Neuronal stem cell (in vitro differentiated cells): Measurements from ENCODE around the gene PKD1.
"Not testable (repeated sequence)": the region's sequence is repeated elsewhere in the genome, so short reads cannot be mapped to it uniquely, and the experiment has no call there.

Experiments used
- DNase-seq: peaks from one replicate; pipeline ENCODE4 v3.0.0-alpha.2; 2013; ENCODE audit warnings: low spot score
- H2AFZ ChIP-seq: one replicate; pipeline ENCODE4 v1.6.1; 2013; ENCODE audit warnings: mild to moderate bottlenecking, low read length, inconsistent platforms
- H2AK5ac ChIP-seq: 2 replicates; pipeline ENCODE4 v1.6.1; 2013; ENCODE audit warnings: low read depth, mild to moderate bottlenecking, inconsistent platforms, low read length, moderate library complexity, mixed read lengths
- H2BK120ac ChIP-seq: 2 replicates; pipeline ENCODE4 v1.6.1; 2013; ENCODE audit warnings: low read depth, mild to moderate bottlenecking, inconsistent platforms, low read length, moderate library complexity, mixed read lengths
- H2BK12ac ChIP-seq: one replicate; pipeline ENCODE4 v1.6.1; 2013; ENCODE audit warnings: low read length, inconsistent platforms
- H2BK15ac ChIP-seq: 2 replicates; pipeline ENCODE4 v1.6.1; 2013; ENCODE audit warnings: mild to moderate bottlenecking, low read length, inconsistent platforms, mixed read lengths
- H2BK5ac ChIP-seq: one replicate; pipeline ENCODE4 v1.6.1; 2013; ENCODE audit warnings: inconsistent platforms, mild to moderate bottlenecking, low read length, moderate library complexity
- H3K14ac ChIP-seq: one replicate; pipeline ENCODE4 v1.6.1; 2013; ENCODE audit warnings: low read length, inconsistent platforms
- H3K18ac ChIP-seq: 2 replicates; pipeline ENCODE4 v1.6.1; 2013; ENCODE audit warnings: low read length, inconsistent platforms
- H3K23ac ChIP-seq: 2 replicates; pipeline ENCODE4 v1.6.1; 2013; ENCODE audit warnings: low read depth, mild to moderate bottlenecking, mixed read lengths, low read length, inconsistent platforms; ENCODE audit not compliant: poor library complexity
- H3K27ac ChIP-seq: replicated peaks from 3 replicates; pipeline ENCODE4 v1.5.1; 2013; ENCODE audit warnings: low read length, inconsistent platforms
- H3K27me3 ChIP-seq, 3 experiments: 2 replicates each; pipeline ENCODE4 v1.6.1; 2013; ENCODE audit warnings: low read length in 3 of 3, mild to moderate bottlenecking in 2 of 3, inconsistent platforms in 1 of 3, low read depth in 1 of 3, mixed read lengths in 1 of 3, moderate library complexity in 1 of 3; ENCODE audit not compliant: control insufficient read depth in 3 of 3, insufficient read depth in 3 of 3
- H3K36me3 ChIP-seq, 2 donors: replicated peaks in 1 of 2; 2 replicates each; pipeline ENCODE4 v1.6.1; 2013; ENCODE audit warnings: low read length in 2 of 2; ENCODE audit not compliant: control insufficient read depth in 2 of 2, insufficient read depth in 2 of 2
- H3K4ac ChIP-seq: 2 replicates; pipeline ENCODE4 v1.6.1; 2013; ENCODE audit warnings: inconsistent platforms, mild to moderate bottlenecking, low read length, moderate library complexity
- H3K4me1 ChIP-seq, 2 donors: 1 replicate in 1 of 2; 2 replicates in 1 of 2; pipeline ENCODE4 v1.6.1; 2013; ENCODE audit warnings: low read length in 2 of 2, low read depth in 1 of 2; ENCODE audit not compliant: control insufficient read depth in 2 of 2, insufficient read depth in 1 of 2
- H3K4me2 ChIP-seq: one replicate; pipeline ENCODE4 v1.6.1; 2013; ENCODE audit warnings: mild to moderate bottlenecking, low read length, inconsistent platforms; ENCODE audit not compliant: insufficient read depth, poor library complexity, severe bottlenecking
- H3K4me3 ChIP-seq, 2 donors: 2 replicates each; pipeline ENCODE4 v1.5.1; 2013; ENCODE audit warnings: low read length in 2 of 2, mild to moderate bottlenecking in 2 of 2, inconsistent platforms in 1 of 2, moderate library complexity in 1 of 2
- H3K79me1 ChIP-seq: one replicate; pipeline ENCODE4 v1.6.1; 2013; ENCODE audit warnings: low read depth, mild to moderate bottlenecking, inconsistent platforms, low read length, moderate library complexity
- H3K9ac ChIP-seq: one replicate; pipeline ENCODE4 v1.6.1; 2013; ENCODE audit warnings: mild to moderate bottlenecking, low read depth, low read length, inconsistent platforms; ENCODE audit not compliant: poor library complexity
- H3K9me3 ChIP-seq, 2 donors: replicated peaks in 1 of 2; 2 replicates each; pipeline versions ENCODE3 to v1.6.1; 2013; ENCODE audit warnings: low read length in 2 of 2, mild to moderate bottlenecking in 2 of 2, inconsistent platforms in 1 of 2, low read depth in 1 of 2, mixed read lengths in 1 of 2, moderate library complexity in 1 of 2; ENCODE audit not compliant: control insufficient read depth in 2 of 2, insufficient read depth in 1 of 2
- H4K8ac ChIP-seq: one replicate; pipeline ENCODE4 v1.6.1; 2013; ENCODE audit warnings: low read depth, mild to moderate bottlenecking, inconsistent platforms, low read length, moderate library complexity
- H4K91ac ChIP-seq: one replicate; pipeline ENCODE4 v1.6.1; 2013; ENCODE audit warnings: low read length, low read depth, mild to moderate bottlenecking, inconsistent platforms; ENCODE audit not compliant: poor library complexity
- WGBS, 2 donors: extraction: QIAGEN DNeasy Blood & Tissue Kit; methylation state at CpG; one replicate each; pipeline ENCODE4 v1.1.7; 2013; ENCODE audit warnings: missing lambda C conversion rate in 2 of 2, mixed read lengths in 1 of 2; ENCODE audit not compliant: insufficient read length in 2 of 2, insufficient replicate concordance in 1 of 2; ENCODE audit errors: extremely low coverage in 2 of 2; 5-methylcytosine and 5-hydroxymethylcytosine counted together

Gene PKD1

DNA sequence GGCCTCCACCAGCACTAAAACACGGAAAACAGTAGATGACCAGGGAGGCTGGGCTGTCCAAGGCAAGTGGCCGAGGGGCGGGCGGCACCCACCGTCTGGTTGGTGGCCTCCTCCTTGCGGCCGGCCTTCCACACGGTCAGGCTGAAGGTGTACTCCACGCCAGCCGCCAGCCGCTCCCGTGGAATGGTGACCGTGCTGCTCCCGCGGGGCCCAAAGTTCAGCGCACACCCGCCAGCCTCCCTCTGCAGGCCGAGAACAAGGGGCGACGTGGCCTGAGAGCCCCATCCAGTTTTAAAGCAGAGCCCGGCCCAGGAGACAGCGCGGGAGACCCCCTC lies 27.9 kb downstream of the PKD1 start:
- H2AFZ ChIP-seq, H3K27me3 ChIP-seq, H2BK12ac ChIP-seq, H3K27ac ChIP-seq, H3K9ac ChIP-seq, H3K9me3 ChIP-seq, DNase-seq, H4K8ac ChIP-seq, H2BK5ac ChIP-seq, H2BK120ac ChIP-seq, H3K23ac ChIP-seq, H3K4me1 ChIP-seq, H3K79me1 ChIP-seq, H2AK5ac ChIP-seq, H3K4ac ChIP-seq, H2BK15ac ChIP-seq, H3K18ac ChIP-seq, H3K4me3 ChIP-seq, H3K14ac ChIP-seq, H4K91ac ChIP-seq, H3K4me2 ChIP-seq: not testable (repeated sequence)
- H3K36me3 ChIP-seq = peaks cover 0 to 34% of the 10 kb centered on the region in 2 donors
- no CpG with 5 or more reads among the region's 23 CpGs for WGBS, 2 donors

DNA sequence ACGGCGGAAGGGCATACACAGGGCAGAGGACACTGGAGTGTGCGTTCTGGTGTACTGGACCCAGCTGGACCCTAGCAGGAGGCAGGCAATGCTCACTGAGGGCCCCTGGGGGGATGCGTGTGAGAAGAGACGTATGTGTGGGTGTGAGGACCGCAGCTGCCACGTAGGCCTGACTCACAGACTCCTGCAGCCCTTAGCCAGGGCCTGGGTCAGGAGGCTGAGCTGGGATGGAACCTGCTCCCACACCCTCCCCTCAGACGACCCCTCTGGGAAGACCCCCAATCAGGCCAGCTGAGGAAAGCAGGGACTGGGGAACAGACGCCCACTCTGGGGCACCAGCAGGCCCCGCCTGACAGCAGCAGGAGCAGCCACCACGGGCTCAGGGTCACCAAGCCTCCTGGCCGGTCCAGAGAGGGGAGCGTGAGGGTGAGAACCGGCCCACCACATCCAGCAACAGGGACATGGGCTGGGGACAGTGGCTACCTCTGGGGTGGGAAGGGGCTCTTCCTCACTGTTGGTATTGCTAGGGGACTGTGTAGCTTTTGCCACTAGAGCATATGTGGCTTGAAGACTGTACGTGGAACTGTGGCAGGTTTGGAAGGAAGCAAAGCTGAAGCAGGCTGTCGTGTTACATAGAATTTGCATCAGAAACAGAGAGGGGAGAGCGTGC lies 28.4 kb downstream of the PKD1 start:
- peak overlapping the region; percentile 4 for H3K9ac ChIP-seq
- H2AFZ ChIP-seq, H3K14ac ChIP-seq, H3K4me3 ChIP-seq, H3K27ac ChIP-seq, H4K8ac ChIP-seq, H3K27me3 ChIP-seq, H3K79me1 ChIP-seq, H3K4me1 ChIP-seq, H4K91ac ChIP-seq, H2BK12ac ChIP-seq, H3K4me2 ChIP-seq, H2BK5ac ChIP-seq, H3K4ac ChIP-seq, H3K9me3 ChIP-seq, H2BK120ac ChIP-seq, H2BK15ac ChIP-seq, H2AK5ac ChIP-seq, H3K18ac ChIP-seq, H3K23ac ChIP-seq, DNase-seq: not testable (repeated sequence)
- no CpG with 5 or more reads among the region's 17 CpGs for WGBS, 2 donors
- peaks cover 4 to 36% of the 10 kb centered on the region in 2 donors for H3K36me3 ChIP-seq

DNA sequence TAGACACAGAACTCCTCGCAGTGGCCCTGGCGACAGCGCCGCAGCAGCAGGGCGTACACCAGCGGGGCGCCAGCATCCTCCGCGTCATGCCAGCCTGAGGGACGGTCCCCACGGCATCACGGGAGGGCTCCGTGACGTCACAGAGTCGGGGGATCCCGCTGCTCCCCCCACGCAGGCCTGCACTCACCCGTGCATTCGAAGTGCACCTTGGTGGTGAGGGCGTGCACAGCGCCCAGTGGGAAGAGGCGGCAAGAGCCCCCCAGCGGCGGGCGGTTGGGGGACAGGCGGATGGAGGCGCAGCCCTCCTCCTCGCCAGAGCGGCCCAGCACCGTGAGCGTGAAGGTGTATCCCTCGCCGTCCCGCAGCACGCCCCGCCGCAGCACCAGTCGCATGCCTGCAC lies 29.5 kb downstream of the PKD1 start:
- not testable (repeated sequence) for H3K27ac ChIP-seq, H3K23ac ChIP-seq, H3K18ac ChIP-seq, H3K4me1 ChIP-seq, H3K79me1 ChIP-seq, H3K14ac ChIP-seq, H2AFZ ChIP-seq, H3K4ac ChIP-seq, H3K9ac ChIP-seq, H4K91ac ChIP-seq, H2BK12ac ChIP-seq, H4K8ac ChIP-seq, H3K4me2 ChIP-seq, H2AK5ac ChIP-seq, H2BK120ac ChIP-seq, H3K9me3 ChIP-seq, H3K4me3 ChIP-seq, DNase-seq, H3K27me3 ChIP-seq, H2BK15ac ChIP-seq, H2BK5ac ChIP-seq
- peaks cover 4 to 38% of the 10 kb centered on the region in 2 donors for H3K36me3 ChIP-seq
- no CpG with 5 or more reads among the region's 38 CpGs for WGBS, 2 donors

DNA sequence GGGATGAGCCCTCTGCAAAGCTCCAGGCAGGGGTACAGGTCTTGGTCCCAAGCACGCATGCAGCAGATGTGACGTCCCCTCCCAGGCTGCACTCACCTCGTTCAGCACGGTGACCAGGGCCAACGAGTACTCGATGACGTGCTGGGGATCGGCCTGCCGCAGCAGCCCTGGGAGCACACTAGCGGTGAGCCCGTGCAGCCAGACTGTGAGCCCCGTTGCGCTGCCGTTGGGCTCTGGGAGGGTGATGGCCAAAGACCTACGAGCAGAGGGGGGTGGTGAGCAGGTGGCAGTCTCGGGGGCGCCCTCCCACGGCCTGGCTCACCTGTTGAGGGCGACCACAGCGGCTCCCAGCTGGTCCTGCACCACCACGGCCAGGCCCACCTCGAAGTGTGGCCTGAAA lies 29.9 kb downstream of the PKD1 start:
- H3K18ac ChIP-seq, H2AK5ac ChIP-seq, H3K27ac ChIP-seq, H2BK120ac ChIP-seq, H3K9ac ChIP-seq, DNase-seq, H4K91ac ChIP-seq, H3K4me1 ChIP-seq, H4K8ac ChIP-seq, H3K4ac ChIP-seq, H3K27me3 ChIP-seq, H2BK15ac ChIP-seq, H2AFZ ChIP-seq, H3K9me3 ChIP-seq, H2BK5ac ChIP-seq, H3K79me1 ChIP-seq, H3K14ac ChIP-seq, H3K23ac ChIP-seq, H3K4me2 ChIP-seq: not testable (repeated sequence)
- no CpG with 5 or more reads among the region's 22 CpGs for WGBS, 2 donors
- Histone ChIP-seq H3K36me3 (peaks cover 4 to 34% of the 10 kb centered on the region in 2 donors), H2BK12ac (peak overlapping the region; percentile 63), H3K4me3 (peak overlapping the region in 1 of 2 donors; percentile 2)
